ENCODE results near the gene GFRAL. TPM values are rescaled to one million over a fixed set of nuclear protein-coding genes. Genes with fewer than 3 reads are reported as not detected.

GFRAL gene
- total and polyA plus RNA-seq, 4 donors, result not detected

Other genes starting within 250 kb of the GFRAL start
- gene HCRTR2, start 153.0 kb upstream of the GFRAL start, total RNA-seq, result not detected
- gene HCRTR2, start 153.0 kb upstream of the GFRAL start, polyA plus RNA-seq, result not detected

Measured in liver (tissue), 4 donors.